HL-60 (cell line): ENCODE results near the gene CAMK1D.

ENCODE experiments used
- POLR2AphosphoS5 ChIP-seq: IDR thresholded peaks from 2 replicates; pipeline ENCODE4 v1.6.1; 2012; ENCODE audit warnings: low read depth
- TF ChIP-seq, protein P1 (sequence below): IDR thresholded peaks from one replicate; pipeline ENCODE4 v1.5.1; 2011; ENCODE audit warnings: low read length, control low read depth, inconsistent platforms; ENCODE audit not compliant: insufficient read depth
- TF ChIP-seq, protein P2 (sequence below): IDR thresholded peaks from 2 replicates; pipeline ENCODE4 v1.6.1; 2012; ENCODE audit warnings: low read depth; ENCODE audit not compliant: insufficient replicate concordance

DNA sequence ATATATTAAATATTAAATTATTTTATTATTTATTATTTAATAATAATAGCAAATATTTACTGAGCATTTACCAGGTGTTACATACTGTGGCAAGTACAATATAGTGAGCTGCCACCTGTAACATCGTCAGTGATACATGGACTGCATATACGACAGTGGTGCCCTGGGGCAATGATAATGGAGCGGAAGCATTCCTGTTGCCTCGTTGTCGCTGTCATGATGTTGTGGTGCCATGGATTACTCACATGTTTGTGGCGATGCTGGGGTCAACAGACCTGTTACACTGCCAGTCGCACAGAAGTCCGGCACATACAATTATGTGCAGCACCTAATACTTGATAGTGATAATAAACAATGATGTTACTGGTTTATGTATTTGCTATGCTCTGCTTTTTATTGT, 20.6 kb downstream of the CAMK1D start:
- TF ChIP-seq, protein P1, sequence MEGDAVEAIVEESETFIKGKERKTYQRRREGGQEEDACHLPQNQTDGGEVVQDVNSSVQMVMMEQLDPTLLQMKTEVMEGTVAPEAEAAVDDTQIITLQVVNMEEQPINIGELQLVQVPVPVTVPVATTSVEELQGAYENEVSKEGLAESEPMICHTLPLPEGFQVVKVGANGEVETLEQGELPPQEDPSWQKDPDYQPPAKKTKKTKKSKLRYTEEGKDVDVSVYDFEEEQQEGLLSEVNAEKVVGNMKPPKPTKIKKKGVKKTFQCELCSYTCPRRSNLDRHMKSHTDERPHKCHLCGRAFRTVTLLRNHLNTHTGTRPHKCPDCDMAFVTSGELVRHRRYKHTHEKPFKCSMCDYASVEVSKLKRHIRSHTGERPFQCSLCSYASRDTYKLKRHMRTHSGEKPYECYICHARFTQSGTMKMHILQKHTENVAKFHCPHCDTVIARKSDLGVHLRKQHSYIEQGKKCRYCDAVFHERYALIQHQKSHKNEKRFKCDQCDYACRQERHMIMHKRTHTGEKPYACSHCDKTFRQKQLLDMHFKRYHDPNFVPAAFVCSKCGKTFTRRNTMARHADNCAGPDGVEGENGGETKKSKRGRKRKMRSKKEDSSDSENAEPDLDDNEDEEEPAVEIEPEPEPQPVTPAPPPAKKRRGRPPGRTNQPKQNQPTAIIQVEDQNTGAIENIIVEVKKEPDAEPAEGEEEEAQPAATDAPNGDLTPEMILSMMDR = no peak
- TF ChIP-seq, protein P2, sequence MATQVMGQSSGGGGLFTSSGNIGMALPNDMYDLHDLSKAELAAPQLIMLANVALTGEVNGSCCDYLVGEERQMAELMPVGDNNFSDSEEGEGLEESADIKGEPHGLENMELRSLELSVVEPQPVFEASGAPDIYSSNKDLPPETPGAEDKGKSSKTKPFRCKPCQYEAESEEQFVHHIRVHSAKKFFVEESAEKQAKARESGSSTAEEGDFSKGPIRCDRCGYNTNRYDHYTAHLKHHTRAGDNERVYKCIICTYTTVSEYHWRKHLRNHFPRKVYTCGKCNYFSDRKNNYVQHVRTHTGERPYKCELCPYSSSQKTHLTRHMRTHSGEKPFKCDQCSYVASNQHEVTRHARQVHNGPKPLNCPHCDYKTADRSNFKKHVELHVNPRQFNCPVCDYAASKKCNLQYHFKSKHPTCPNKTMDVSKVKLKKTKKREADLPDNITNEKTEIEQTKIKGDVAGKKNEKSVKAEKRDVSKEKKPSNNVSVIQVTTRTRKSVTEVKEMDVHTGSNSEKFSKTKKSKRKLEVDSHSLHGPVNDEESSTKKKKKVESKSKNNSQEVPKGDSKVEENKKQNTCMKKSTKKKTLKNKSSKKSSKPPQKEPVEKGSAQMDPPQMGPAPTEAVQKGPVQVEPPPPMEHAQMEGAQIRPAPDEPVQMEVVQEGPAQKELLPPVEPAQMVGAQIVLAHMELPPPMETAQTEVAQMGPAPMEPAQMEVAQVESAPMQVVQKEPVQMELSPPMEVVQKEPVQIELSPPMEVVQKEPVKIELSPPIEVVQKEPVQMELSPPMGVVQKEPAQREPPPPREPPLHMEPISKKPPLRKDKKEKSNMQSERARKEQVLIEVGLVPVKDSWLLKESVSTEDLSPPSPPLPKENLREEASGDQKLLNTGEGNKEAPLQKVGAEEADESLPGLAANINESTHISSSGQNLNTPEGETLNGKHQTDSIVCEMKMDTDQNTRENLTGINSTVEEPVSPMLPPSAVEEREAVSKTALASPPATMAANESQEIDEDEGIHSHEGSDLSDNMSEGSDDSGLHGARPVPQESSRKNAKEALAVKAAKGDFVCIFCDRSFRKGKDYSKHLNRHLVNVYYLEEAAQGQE = no peak
- no peak for TF ChIP-seq POLR2AphosphoS5
